Activated CD8-positive, alpha-beta memory T cell treated with anti-CD3 and anti-CD28 coated beads, Interleukin-2, amount 50 U/mL, for 48 hours (primary cell): ENCODE data around the gene LIN28B.

Experiments
- DNase-seq: peaks from one replicate; pipeline ENCODE4 v3.0.0-alpha.2; 2020

Gene LIN28B

DNA sequence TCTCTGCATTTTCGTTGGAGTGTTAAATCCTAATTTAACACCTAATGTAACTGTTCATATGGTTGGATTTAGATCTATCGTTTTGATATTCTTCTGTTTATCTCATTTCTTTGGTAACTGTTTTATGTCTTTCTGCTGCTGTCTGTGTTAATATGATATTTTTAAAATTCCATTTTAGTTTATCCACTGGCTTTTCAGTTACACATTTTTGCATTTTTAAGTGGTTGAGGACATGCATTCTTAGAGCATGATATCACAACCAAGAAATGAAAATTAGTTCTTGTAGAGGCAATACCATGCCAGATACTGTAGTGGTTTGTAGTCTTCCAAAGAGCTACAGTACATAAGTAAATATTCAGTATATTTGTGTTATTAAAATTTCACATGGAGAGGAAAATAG lies 58.6 kb downstream of the LIN28B start:
- DNase-seq, result no peak

GRCh38 chr6:105019285-105019684 lies 62.4 kb downstream of the LIN28B start:
- DNase-seq, result no peak

DNA sequence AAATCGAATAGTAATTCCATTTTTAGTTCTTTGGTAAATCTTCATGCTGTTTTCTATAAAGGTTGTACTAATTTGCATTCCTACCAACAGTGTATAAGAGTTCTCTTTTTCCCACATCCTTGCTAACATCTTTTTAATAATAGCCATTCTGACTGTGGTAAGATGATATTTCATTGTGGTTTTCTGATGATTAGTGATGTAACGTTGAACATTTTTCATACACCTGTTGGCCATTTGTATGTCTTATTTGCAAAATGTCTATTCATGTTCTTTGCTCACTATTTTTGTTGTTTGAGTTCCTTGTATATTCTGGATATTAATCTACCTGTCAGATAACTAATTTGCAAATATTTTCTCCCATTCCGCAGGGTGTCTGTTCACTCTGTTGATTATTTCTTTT lies 64.5 kb downstream of the LIN28B start:
- DNase-seq, result no peak

- no peak for DNase-seq
Measured at GRCh38 chr6:105022416-105022815, 65.5 kb downstream of the LIN28B start.

- no peak for DNase-seq
Measured at GRCh38 chr6:105024803-105025202, 67.9 kb downstream of the LIN28B start.

DNA sequence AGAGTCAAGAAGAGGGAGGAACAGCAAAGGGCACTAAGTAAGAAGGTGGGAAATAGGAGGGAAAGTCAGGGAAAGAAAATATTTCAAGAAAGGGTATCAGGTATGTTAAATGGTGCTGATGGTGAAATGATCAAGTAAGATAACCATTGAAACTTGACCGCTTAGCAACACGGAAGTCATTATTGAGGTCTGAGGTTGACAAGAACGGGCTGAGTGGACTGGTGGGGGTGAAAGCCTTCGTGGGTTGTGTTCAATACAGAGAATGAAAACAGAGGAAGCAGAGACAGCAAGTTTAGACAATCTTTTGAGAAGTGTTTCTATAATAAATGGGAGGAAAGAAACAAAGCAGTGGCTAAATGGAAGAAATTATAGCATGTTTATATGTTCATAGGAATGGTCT lies 72.0 kb downstream of the LIN28B start:
- DNase-seq, result no peak

GRCh38 chr6:105029581-105029980 lies 72.7 kb downstream of the LIN28B start:
- DNase-seq, result no peak

DNA sequence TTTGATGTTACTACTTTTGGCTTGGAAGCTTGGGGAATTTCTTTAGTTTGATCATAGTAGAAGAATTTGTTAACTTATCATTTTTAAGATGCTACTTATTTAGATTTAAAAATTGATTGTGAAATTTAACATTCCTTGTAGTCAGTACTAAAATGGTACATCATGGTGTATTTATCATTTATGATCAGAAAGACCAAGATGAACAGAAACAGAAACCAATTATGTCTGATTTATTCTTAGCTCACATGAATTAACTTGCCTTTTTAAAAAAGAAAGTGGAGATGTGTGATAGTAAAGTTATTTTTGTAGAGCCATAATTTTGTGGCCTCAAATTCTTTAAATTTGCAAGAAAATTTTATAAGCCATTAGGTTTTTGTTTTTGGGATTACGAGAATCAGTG lies 77.6 kb downstream of the LIN28B start:
- no peak for DNase-seq

DNA sequence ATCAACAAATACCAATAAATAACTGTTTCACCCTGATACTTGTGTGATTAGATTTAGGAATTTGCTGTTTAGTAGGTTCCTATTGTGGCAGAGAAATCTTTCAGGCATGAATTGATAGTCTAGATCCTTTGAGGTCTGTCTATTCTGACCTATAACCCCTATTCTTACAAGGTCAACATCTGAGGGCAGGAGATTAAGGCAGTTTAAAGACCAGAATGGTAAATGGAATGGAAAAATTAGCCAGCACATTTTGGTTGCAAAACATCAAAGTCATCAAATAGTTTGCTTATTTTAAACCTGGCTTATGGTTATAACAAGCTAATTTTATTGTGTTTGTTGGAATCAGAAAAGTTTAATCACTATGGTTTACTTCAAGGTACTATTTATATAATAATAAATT lies 78.4 kb downstream of the LIN28B start:
- no peak for DNase-seq

- DNase-seq, result no peak
Measured at GRCh38 chr6:105036351-105036750, 79.4 kb downstream of the LIN28B start.

DNA sequence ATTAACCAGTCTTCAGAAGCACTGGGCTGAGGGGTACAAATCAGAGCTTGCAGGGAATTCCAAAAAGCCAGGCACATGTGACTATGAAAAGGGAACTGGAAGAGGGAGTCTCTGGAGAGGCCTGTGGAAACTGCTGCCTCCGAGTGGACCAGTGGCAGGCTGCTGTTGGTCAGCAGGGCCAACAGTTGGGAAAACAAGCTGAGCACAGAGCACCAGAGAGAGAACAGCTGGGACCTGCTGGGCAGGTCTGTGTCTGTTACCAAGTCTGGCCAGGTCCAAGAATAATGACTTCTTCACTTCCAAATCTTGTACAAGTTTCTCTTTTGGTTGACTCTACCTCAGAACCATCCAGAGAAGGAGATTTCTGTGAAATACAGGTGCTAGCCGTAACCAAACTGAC lies 81.4 kb downstream of the LIN28B start:
- no peak for DNase-seq

DNA sequence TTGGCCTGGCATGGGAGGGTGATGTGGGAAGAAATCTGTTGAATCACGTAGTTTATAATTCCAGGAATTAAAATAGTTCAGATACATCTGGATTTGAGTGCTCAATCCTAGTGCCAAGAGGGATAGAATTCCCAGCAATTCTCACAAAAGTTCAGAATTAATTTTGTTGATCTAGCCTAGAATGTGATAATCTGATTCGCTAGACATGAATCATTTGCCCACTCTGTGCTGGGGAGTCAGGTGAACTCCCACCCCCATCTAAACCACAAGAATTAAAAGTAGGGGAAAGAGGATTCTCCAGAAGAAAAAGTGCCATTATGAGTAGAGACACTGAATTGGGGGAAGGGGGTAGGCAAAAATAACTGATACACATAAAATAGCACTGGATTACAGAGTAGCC lies 85.0 kb downstream of the LIN28B start:
- no peak for DNase-seq

DNA sequence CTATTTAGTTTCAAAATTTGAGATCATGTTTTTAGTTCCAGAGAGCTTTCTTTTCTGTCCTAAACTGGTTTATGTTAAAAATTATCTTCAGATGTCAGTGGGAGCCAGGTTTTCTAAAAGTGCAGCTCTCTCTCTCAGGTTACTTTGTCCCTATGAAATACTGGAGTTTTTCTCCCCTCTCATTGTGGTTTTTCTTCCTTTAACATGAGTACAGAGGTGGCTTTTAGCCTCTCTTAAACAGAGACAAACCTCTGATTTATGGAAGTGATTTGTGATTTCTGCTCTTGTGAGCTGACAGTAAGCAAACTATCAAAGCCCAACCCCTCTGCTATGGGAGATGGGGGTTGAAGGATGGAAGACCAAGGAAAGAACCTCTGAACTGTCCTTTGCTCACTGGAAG lies 85.7 kb downstream of the LIN28B start:
- DNase-seq, result no peak

- DNase-seq, result no peak
Measured at GRCh38 chr6:105043979-105044378, 87.1 kb downstream of the LIN28B start.

- no peak for DNase-seq
Measured at GRCh38 chr6:105045526-105045925, 88.6 kb downstream of the LIN28B start.

DNA sequence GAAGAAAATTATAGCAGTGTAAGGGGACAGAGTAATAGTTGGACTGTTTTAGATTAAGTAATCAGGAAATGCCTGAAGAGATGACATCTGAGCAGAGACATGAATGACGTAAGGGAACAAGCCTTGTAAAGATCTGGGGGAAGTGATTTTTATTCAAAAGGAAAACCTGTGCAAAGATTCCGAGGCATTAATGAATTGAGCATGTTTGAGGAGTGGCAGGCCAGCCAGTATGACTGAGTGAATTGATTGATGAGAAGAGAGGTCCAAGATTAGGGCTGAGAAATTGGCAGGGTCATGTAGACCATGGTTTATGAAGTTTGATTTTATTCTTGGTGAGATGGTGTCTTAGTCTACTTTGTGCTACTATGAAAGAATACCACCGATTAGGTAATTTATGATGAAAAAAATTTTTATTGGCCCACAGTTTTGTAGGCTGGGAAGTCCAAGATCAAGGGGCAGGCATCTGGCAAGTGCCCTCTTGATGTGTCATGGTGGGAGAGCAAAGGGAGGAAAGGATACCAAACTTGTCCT lies 95.1 kb downstream of the LIN28B start:
- no peak for DNase-seq

- DNase-seq, result no peak
Measured at GRCh38 chr6:105056646-105057045, 99.7 kb downstream of the LIN28B start.

GRCh38 chr6:105057160-105057559 lies 100.3 kb downstream of the LIN28B start:
- DNase-seq, result no peak

DNA sequence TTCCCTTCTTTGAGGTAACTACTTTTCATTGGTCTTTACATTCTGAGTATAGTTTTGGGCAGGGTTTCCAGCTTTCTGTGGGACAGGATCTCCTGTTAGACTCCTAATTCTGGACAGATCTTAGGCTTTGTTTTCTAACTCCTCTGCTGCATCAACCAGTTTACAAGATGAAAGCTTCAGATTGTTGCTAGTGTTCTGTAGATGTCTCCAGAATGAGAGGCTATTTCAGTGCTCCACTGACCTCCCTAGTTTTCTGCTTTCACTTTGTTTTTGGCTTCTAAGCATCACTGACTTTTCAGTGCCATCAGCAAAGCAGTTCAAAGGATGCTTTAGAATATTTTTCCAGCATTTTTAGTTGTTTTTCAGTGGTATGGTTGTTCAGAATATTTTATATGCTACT lies 101.4 kb downstream of the LIN28B start:
- DNase-seq, result no peak

GRCh38 chr6:105058846-105059245 lies 101.9 kb downstream of the LIN28B start:
- DNase-seq, result no peak

DNA sequence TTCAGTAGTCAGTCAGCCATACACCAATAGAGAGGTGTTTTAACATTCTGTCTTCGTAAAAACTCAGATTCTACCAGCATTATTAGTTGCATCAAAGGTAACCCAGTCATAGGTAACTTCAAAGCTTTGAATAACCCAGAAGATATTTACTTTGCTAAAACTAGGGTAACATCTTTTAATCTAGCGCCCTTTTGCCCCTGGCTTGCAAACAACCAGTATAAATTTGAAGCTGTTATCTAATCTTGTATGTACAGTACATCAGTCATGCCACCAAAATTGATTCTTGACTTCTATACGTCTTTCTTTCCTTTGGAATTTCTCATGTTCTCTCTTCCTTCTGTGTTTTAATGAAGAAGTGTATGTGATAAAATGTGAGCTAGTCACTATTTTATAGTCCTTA lies 109.3 kb downstream of the LIN28B start:
- no peak for DNase-seq

DNA sequence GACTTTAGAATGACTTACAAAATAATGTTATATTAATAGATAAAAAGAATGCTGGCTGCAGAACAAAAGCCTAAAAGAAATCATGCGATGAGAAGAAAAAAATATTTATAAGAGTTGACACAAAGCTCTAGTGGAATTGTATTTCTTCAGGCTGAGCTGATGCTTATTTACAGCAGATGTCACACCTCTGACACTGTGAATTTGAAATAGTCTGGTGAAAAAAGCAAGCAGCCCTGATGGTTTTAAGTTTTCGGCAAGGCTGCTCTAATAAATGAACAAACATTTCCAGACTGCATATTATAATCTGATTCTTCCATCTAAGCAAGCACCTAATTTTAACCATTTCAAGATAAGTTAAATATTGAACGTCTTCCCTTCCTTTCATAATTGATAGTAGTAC lies 109.9 kb downstream of the LIN28B start:
- no peak for DNase-seq

GRCh38 chr6:105067329-105067728 lies 110.4 kb downstream of the LIN28B start:
- DNase-seq, result no peak

- DNase-seq, result no peak
Measured at GRCh38 chr6:105068407-105068806, 111.5 kb downstream of the LIN28B start.

DNA sequence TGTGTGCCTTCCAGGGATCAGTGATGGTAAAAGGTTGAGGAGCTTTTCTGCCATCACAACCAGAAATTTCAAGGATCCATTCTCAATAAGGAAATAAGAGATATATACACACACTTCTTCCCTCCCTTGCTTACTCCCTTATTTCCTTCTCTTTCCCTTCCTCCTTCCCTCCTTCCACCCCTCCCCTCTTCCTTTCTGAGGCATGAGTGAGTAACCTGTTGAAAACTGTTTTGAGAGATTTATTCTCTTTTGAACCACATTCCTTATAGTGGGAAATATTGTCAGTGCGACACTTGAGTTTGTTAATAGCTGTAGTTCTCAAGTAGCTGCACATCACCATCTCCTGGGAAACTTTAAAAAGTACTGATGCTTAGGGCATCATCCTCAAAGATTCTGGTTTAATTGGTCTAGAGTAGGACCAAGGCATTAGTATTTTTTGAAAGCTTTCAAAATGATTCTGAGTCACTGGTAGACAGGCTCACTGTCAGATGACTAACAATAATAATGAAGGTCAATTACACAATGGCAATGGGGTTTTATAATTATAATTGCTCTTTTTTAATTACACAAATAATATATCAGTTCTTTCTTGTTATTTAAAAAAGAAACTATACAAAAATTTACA lies 113.0 kb downstream of the LIN28B start:
- no peak for DNase-seq

DNA sequence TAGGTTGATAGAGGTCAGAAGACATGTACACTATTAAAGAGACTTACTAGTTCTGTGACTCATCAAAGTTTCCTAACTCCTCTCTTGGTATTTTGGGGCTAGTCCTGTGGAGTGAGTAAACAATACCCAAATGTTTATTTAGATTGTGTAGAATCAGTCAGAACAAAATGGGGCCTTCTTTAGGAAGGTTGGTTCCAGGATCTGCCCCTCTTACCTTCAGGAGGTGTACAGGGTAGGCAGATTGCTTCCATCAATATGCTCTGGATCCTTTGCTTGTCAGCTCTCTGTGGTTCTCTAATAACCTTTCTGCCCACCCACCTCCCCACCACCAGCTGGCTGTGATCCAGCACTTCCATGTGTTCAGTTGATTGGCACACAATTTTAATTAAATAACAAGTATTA lies 115.9 kb downstream of the LIN28B start:
- no peak for DNase-seq
